GM18867 (cell line): Measurements from ENCODE around the gene ADSS2.
"Not testable (repeated sequence)": the region's sequence is repeated elsewhere in the genome, so short reads cannot be mapped to it uniquely, and the experiment has no call there.

Experiments used
- ATAC-seq: cut with Tn5 transposase; IDR thresholded peaks from one replicate; pipeline ENCODE4 v1.9.1; 2021; ENCODE audit warnings: mild to moderate bottlenecking, moderate library complexity; ENCODE audit not compliant: unreplicated experiment

Gene ADSS2

DNA sequence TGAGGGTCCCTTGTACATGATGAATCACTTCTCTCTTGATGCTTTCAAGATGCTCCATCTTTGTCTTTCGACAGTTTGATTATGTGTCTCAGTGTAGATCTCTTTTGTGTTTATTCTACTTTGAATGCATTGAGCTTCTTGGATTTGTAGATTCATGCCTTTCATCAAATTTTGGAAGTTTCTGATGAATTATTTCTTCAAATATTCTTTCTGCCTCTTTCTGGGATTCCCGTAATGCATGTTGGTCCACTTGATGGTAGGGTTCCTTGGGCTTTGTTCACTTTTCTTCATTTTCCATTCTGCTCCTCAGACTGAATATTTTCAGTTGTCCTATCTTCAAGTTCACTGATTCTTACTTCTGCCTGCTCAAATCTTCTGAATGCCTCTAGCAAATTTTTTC is 50.7 kb downstream of the ADSS2 start:
- no peak for ATAC-seq

DNA sequence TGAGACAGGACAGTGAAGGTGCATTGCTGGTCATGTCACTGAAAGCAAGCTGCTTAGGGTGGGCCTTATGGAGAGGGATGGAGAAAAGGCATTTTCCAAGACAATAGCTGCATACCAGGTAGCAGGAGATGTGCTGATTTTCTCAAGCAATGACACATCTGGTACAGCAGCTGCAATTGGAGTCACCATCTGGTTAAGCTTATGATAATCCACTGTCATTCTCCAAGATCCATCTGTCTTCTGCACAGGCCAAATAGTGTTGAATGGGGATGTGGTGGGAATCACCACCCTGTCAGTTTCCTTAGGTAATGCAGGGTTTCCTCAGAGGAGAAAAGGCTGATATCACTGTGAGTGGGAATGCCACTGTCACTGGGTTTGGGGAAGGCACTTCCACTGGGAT is 54.6 kb downstream of the ADSS2 start:
- no peak for ATAC-seq

DNA sequence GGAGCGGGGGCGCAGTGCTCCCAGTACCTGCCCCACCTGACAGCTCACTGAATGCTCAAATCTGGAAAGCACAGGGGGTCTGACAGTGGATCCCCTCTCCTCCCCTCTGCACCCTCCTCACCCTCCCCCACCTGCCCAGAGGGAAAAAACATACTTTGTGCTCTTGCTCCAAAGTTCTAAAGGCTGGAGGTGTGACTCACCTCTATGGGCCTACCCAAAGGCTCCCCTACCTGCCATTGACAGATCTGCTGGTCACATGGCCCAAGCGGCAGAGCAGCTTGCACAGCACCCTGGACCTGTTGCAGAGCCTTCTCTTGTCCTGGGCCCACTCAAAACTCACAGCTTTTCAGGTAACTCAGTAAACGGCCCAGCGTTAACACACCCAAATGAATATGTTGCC is 55.7 kb downstream of the ADSS2 start:
- ATAC-seq: no peak

DNA sequence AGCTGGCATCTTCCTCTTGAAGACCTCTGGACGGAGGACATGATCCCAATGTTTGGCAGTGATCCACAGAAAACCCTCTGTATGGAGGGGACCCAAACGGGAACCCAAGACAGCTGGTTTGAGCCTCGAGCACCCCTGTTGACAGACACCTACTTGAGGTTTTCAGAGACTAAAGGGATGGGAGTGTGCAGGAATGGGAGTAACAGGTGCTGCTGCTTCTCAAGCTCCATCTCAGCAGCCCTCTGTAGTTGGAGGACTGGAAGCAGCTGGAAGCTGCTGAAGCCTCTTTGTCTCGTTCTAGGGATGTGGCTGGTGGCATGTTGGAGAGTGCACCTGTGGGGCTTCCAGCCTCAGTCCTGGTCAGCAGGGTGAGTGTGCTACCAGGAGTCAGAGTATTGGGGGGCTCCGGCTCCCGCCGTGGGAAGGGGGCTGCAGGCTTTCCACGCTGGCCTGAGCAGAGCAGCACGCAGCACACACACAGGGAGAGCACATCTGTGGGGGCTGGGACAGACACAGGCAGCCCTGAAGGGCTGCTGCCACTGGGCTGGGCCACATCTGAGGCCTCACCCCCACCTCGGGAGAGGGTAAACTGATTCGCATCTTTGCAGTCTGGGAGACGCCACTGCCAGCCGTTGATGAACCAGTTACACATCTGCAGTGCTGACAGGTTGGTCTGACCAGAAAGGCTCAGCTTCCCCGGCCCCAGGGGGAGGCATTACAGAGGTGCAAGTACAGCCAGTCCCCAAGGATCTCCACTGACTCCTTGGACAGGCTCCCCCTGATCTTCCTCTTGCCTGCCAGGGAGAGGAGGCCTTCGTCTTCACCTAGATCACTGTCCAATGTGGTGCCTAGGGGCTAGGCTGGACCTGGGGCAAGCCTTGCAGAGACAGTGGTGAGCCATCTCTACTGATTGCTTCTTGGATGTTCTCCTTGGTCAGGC is 56.6 kb downstream of the ADSS2 start:
- no peak for ATAC-seq

DNA sequence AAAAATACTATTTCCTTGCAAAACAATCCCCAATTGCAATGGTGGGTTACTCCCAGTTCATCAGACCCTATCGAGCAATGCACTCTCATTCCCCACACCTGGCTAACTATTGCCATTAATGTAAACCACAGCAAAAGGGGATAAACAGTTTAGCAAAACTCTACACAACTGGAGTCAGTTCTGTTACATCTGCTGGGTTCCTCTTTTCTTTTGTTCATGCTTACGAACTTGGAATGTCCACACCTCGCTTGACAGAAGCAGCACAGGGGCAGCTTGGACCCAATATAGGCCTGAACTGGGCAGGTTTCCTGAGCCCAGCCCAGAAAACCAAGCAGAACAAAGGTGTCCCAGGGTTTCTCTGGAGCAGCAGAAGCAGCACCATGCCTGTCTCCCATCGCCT is 57.4 kb downstream of the ADSS2 start:
- ATAC-seq: no peak

DNA sequence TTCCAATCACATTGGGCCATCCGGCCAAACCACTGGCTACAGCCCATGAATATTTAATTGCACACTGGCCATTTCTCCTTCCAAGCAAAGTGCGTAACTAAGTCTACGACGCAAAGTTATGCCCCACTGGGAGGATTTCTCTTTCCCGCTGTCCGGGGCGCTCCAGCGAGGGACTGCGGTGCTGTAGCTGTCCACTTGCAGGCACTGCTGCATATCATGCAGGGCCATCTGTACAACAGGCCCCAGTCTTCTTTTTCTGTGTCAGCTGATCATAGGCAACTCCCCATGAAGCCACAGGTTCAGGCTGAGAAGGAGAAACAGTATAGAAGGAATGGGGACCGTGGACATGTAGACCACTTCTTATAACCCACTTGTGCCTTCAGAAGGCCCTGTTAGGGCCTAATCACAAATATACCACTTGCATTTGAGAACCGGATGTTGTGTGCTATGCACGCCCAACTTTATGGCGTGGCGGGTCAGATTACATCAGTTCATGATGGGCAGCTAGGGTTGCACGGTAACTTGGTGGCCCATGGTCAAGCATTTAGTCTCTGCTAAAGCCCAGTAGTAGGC is 58.0 kb downstream of the ADSS2 start:
- no peak for ATAC-seq

DNA sequence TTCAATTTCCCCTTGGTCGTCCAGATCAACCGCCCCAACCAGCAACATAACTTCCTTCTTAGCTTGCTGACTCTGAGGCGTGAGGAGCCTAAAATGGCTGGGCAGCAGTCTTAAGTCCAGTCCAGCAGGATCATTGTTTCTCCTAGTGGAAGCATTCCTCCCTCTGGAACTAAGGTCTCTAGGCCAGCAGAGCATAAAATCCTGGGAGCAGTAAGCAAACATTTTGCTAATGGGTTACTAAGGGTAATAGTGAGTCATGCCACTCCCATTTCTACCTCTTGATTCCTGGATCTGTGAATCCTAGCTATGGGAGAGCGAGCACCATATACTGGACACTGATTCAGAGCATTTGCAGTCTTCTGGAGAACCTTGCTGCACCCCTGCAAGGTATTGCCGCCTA is 59.9 kb downstream of the ADSS2 start:
- ATAC-seq: no peak

DNA sequence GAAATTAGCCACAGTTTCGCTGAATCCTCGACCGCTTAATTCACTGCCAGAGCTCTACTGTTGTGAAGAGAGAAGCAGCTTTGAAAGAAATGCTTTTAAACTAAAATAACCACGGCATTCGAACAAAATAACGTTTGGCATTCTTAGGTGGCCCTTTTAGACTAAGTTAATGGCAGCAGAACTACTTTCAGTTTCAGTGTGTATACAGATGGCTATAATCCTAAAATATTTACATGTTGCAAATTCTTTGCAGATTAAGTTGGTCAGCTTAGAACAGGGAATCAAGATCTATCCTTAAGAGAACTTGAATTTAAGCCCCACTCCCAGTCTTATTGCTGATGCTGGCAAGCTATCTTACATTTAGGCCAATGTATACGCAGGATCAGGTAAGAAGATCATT is 62.7 kb downstream of the ADSS2 start:
- no peak for ATAC-seq

DNA sequence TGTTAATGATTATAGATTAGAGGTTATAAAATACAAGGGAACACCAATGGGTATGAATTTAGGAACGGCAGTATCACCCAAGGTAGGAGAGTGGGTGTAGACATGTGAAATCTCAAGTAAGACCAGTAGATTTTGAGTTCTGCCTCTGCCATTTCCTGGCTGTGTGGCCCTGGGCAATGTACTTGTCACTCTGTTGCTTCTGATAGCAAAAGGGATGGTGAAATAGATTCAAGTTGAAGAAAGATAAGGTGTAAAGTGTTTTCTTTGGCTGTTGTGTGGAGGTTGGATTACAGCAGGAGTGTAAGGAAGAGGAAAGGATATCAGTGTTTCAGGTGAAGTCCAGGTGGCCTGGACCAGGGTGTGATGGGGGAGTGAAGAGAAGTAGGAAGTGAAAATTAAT is 64.3 kb downstream of the ADSS2 start:
- ATAC-seq: no peak

DNA sequence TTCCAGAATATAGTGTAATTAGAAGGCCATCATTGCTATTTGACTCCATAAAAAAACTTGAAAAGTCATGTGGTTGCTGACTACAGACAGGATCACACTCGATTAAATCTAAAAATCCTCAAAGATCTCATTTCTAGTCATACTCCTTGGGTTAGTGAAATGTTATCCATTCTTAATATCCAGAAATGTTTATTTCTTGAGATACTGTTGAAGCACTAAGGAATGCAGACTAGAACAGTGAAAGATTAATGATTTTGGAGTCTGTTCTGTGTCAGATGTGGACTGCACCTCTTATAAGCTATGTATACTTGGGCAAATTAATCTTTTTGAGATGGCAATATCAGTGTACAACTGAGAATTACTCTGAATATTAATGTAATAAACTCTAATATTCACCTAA is 65.1 kb downstream of the ADSS2 start:
- no peak for ATAC-seq

DNA sequence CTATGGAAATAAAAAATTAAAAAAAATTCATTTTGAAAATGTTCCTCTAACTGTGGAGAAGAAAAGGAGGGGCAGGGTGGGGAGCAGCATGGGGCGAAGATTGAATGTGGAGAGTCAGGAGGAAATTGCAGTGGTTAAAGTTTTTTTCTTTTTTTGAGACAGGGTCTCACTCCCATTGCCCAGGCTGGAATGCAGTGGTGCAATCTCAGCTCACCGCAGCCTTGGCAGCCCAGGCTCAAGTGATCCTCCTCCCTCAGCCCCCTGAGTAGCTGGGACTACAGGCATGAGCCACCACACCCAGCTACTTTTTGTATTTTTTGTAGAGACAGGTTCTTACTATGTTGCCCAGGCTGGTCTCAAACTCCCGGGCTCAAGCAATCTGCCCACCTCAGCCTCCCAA is 67.6 kb downstream of the ADSS2 start:
- no peak for ATAC-seq

DNA sequence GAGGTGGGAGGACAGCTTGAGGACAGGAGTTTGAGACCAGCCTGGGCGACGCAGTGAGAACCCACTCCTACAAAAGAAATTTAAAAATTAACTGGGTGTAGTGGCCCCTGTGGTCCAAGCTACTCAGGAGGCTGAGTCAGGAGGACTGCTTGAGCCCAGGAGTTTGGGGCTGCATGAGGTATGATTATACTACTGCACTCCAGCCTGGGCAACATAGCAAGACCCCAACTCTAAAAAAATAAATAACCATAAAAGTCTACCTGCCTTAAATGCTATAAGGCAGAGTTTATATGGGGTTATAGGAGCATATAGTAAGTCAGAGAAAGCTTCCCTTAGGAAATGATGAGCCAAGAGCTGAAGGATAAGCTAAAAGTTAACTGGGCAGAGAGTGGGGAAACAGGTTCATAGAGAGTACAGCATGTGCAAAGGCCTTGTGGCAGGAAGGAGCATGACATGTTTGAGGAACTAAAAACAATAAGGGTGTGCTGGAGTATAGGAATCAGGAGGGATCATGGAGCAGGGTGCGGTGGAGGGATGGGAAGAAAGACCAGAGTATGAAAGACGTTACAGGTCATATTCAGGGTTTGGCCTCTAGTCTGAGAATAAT is 68.3 kb downstream of the ADSS2 start:
- no peak for ATAC-seq

DNA sequence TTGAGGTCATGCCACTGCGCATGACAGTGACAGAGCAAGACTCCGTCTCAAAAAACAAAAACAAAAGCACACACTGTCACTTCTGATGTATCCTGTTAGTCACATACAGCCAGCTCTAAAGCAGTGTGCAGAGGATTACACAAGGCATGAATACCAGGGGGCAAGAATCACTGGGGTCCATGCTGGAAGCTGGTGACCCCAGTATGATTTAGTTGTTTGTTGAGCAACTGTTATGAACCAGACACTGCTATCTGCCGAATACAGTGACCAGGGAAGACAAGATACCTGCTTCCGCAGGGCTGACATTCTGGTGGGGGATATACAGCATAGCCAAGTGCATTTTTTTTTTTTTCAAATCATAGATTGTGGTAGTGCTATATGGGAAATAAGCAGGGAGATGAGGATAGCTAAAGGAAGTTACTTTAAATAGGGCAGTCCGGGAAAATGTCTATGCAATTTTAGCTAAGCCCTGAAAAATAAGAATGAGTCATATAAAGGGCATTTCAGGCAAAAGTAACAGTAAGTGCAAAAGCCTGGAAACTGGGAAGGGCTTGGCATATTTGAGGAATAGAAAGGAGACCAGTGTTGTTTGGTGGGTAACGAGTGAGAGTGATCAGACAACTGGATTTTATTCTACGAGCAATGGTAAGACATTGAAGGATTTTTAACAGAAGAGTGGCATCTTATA is 69.7 kb downstream of the ADSS2 start:
- no peak for ATAC-seq

DNA sequence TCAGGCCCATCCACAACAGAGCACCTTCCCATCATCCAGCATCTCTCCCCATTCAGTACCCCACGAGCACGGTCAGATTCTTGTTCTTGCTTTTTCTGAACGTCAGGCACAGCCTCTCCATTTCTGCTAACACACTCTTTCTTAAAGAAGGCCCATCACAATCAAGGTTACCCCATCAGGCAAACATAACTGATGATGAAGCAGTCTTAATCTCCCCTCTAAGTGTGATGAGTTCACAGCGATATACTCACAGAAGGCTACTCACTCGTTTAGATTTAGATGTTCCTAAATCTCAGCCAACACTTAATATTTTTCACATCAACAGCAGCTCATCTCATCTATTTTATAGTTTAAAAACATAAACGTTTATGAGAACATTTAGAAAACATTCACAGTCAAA is 75.6 kb downstream of the ADSS2 start:
- no peak for ATAC-seq

DNA sequence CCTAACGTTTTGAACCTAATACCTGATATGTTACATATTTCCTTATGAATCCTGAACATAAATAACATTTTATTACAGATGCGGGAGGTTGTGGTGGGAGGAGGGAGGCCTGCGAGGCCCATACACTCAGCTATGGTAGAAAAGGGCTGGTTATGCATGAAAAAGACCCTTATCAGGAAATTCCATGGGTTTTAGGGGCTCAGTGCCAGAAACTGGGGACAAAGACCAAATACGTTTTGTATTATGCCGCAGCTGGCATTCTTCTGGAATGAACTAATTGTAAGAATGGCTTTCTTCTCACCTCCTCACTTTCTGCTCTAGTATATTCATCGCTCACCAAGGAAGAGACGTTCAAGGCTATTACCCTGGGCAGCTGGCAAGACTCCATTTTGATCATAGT is 76.7 kb downstream of the ADSS2 start:
- ATAC-seq: no peak

DNA sequence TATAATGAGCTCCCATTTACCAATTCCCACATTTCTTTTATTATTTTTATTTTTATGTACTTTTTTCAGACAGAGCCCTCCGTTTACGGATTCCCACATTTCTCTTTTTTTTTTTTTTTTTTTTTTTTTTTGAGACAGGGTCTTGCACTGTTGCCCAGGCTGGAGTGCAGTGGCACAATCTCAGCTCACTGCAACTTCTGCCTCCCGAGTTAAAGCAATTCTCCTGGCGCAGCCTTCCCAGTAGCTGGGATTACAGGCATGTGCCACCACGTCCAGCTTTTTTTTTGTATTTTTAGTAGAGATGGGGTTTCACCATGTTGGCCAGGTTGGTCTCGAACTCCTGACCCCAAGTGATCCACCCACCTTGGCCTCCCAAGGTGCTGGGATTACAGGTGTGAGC is 77.2 kb downstream of the ADSS2 start:
- ATAC-seq: not testable (repeated sequence)

DNA sequence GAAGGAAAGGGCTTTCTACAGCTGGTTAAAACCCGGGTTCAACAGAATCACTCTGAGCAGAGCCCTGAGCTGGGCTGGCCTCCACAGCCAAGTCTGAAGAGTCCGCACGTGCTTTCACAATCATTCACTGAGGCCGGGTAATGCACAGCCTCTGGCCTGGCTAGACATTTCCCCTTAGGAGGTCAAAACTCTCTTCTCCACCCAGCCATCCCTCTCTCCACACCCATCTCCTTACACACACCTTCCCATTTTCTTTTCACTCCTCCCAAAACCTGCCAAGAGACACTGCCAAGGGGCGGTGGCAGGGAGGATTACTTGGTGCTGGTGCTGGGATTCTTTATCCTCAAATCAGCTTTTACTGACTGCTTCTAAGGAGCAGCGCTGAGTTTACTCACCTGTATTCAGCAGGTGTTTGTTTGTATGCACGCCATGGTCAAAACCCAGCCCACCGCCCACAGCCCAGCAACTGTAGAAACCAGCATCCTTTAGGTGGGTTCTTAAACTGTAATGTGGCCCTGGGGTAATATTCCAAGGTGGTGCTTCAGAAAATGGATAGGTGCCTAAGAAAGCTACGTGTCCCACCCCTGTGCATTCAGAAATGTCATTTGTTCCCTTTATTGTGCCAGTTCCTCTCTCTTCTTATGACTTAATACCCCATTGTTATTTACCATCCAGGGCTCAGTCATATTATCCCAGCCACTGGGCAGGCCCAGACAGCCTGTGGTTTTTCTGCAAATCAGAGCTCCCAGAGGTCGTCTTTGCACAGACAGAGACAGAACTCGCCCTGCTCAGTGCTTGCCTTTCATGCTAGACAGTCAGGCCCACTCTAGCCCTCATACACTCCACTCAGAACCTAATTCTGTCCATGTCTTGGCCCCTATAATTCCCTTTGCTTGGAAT is 80.2 kb downstream of the ADSS2 start:
- ATAC-seq: peak; percentile 82

DNA sequence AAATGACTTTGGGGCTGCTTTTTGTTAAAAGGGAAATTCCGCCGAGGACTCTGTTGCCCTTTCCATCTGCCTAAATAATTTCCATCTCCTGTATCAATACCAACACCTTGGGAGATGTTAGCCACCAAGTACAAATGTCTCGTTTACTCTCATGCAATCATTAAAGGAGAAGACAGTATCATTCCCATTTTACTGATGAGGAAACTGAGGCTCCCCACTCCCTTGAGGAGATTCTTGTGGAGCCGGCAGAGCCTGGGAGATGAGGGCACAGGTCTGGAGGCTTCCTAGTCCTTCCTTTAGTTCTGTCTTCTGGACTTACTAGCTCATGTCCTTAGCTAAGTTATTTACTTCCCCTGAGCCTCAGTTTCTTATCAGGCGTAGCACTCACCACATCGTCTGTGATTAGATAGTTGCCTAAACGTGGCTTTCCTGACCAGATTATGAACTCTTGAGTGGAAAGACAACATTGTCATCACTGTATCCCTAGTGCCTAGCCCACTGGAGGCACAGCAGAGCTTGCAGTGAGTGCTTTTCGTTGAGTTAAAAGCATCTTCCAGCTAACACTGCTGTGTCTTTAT is 81.6 kb downstream of the ADSS2 start:
- no peak for ATAC-seq

DNA sequence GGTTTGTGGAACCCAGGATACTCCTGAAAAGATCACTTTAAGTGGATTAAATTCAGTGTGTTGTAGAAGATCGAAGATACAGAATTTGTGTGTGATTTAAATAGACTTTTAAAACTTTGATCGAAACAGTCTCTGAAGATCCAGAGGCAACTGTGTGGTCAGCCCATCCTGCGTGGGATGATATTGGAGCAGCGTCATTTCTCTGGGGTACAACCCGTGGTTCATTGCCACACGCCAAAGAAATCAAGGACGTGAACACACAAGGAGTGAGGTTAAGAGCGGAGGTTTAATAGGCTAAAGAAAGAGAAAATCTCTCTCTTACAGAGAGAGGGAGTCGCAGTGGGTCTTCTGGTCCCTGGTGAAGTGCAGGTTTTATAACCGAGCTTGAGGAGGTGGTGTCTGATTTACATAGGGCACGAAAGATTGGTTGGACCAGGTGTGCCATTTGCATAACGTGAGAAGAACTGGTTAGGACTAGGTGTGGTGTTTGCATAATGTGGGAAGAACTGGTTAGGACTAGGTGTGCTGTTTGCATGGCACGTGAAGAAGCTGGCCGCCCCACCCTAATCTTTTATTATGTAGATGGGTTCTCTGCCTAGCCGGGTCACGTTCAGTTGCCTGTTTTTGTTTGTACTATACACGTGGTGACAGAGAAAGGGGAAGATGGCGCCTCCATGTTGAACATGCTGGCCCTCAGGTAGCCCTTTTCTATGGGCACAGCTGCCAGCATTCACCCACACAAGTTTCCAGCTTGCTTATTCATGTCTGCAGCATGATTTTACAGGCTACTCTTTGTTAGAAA is 82.3 kb downstream of the ADSS2 start:
- no peak for ATAC-seq
